ENCODE measurements around the gene CD99L2.

The CD99L2 gene

GRCh38 chrX:150902434-150903109 lies 4.1 kb upstream of the CD99L2 start:
- TF ChIP-seq, protein P1, sequence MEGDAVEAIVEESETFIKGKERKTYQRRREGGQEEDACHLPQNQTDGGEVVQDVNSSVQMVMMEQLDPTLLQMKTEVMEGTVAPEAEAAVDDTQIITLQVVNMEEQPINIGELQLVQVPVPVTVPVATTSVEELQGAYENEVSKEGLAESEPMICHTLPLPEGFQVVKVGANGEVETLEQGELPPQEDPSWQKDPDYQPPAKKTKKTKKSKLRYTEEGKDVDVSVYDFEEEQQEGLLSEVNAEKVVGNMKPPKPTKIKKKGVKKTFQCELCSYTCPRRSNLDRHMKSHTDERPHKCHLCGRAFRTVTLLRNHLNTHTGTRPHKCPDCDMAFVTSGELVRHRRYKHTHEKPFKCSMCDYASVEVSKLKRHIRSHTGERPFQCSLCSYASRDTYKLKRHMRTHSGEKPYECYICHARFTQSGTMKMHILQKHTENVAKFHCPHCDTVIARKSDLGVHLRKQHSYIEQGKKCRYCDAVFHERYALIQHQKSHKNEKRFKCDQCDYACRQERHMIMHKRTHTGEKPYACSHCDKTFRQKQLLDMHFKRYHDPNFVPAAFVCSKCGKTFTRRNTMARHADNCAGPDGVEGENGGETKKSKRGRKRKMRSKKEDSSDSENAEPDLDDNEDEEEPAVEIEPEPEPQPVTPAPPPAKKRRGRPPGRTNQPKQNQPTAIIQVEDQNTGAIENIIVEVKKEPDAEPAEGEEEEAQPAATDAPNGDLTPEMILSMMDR (IDR thresholded peaks at IDR 0.05; ENCODE audit: insufficient read depth, low read length, missing control alignments), result no peak
- POLR2A ChIA-PET, result no interaction called here
- H3K4me3 ChIP-seq (ENCODE audit: low read depth, low read length), result no peak overlapping the region
- DNase-seq (ENCODE audit: low read depth, low spot score), result no peak
- CTCF ChIA-PET, result no interaction called here

DNA sequence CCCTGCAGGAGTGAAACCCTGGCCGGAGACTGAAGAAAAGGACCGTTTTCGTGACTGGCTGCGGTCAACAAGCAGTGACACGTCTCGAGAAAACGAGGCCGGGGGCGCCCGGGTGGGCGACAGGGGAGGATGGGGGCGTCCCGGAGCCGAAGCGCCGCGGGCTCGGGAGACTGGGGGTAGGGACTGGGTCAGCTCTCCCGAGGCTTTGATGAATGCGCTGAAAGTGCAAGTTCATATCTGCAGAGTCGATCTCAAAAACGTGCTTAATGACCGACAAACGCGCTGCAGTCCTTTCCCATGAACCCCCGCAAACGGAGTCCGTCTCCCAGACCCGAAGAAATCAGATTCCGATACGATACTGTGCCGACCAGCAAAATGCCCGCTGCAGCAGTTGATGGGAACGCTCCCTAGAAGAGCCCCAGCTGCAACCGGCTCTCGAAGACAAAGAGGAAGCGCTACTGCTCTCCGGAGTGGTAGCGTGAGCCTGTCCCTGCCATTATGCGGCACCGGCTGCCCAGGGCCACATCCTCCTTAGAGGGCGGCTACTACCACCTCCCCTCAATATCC lies 806 bp upstream of the CD99L2 start:
- CTCF ChIA-PET, result no interaction called here
- DNase-seq (ENCODE audit: low read depth, low spot score), result no peak
- POLR2A ChIA-PET, result no interaction called here
- H3K4me3 ChIP-seq (ENCODE audit: low read depth, low read length), result peak overlapping the region; percentile 64
- TF ChIP-seq, protein P1 (IDR thresholded peaks at IDR 0.05; ENCODE audit: insufficient read depth, low read length, missing control alignments), result no peak

GRCh38 chrX:150897421-150898320 lies 797 bp downstream of the CD99L2 start:
- TF ChIP-seq, protein P1 (IDR thresholded peaks at IDR 0.05; ENCODE audit: insufficient read depth, low read length, missing control alignments), result no peak
- ChIA-PET CTCF (no interaction called here), POLR2A (no interaction called here)
- DNase-seq (ENCODE audit: low read depth, low spot score), result no peak
- peak overlapping the region; percentile 66 for H3K4me3 ChIP-seq (ENCODE audit: low read depth, low read length)

DNA sequence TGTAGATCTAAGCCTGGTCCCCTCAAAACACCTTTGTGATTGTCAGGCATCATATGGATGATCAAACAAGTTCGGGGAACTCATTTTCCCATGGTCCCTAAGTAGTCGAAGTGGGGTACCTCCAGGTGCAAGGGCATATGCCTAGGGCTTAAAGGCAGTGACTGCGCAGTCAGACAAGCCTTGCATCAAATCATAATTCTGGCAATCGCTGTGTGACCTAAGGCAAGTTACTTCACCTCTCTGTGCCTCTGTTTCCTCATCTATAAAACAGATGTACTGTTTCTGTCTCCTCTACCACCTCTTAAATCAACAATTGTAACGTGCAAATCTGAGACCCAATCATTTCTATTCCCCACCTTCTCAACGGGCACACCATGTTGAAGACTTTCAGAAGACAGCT lies 1.8 kb downstream of the CD99L2 start:
- no peak overlapping the region for H3K4me3 ChIP-seq (ENCODE audit: low read depth, low read length)
- ChIA-PET POLR2A (no interaction called here), CTCF (no interaction called here)
- TF ChIP-seq, protein P1 (IDR thresholded peaks at IDR 0.05; ENCODE audit: insufficient read depth, low read length, missing control alignments), result no peak
- no peak for DNase-seq (ENCODE audit: low read depth, low spot score)

GRCh38 chrX:150893936-150894335 lies 4.5 kb downstream of the CD99L2 start:
- ChIA-PET CTCF (no interaction called here), POLR2A (no interaction called here)
- no peak overlapping the region for H3K4me3 ChIP-seq (ENCODE audit: low read depth, low read length)
- no peak for DNase-seq (ENCODE audit: low read depth, low spot score)
- TF ChIP-seq, protein P1 (IDR thresholded peaks at IDR 0.05; ENCODE audit: insufficient read depth, low read length, missing control alignments), result no peak

DNA sequence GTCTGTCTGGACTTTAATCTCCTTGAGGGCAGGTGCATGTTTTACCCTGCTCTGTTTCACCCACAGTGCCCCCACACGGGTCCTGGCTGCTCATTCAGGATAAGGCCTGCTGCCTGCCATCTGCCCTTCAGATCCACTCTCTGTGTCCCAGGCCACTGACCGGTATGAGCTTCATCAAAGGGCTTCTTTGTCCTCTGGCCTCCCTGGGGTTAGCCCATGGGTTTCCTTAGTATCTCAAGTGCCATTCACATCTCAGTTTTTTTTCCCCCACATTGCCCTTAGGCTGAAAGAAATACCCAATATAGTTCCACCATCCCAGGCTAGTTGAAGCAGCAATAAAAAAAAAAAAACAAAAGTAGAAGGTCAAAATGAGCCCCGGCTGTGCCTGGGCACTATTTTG lies 9.3 kb downstream of the CD99L2 start:
- CTCF ChIA-PET, result interaction anchor here (1.5 kb wide), 1 partner anchor 13 kb away, joined by 3 read pairs; no protein-coding TSS in a partner anchor
- TF ChIP-seq, protein P1 (IDR thresholded peaks at IDR 0.05; ENCODE audit: insufficient read depth, low read length, missing control alignments), result no peak

More for the DNA sequence above, 9.3 kb downstream of the CD99L2 start:
- DNase-seq (ENCODE audit: low read depth, low spot score), result no peak
- POLR2A ChIA-PET, result no interaction called here
- no peak overlapping the region for H3K4me3 ChIP-seq (ENCODE audit: low read depth, low read length)
